ENCODE measurements around the gene STXBP1. TPM values are rescaled to one million over a fixed set of nuclear protein-coding genes. Genes with fewer than 3 reads are reported as not detected.
A peak's percentile ranks its signal among the peaks of the same experiment; 100 is the strongest.

The STXBP1 gene
- total and polyA plus RNA-seq, 2 of the 13 experiments (the other 11 are each of a cell fraction or from before 2014, with no cell fraction given), result 2.9 TPM

GRCh38 chr9:127612939-127613582 is 984 bp downstream of the STXBP1 start (continued):
- TF ChIP-seq PCBP1 (IDR thresholded peaks at IDR 0.05; ENCODE audit: borderline replicate concordance, low read depth, low read length) (0 out of 2 replicates have a peak, but pooled peaks have one; percentile 42), MYPOP (CRISPR knock-in tag; IDR thresholded peaks at IDR 0.05) (0 out of 2 replicates have a peak, but pooled peaks have one; percentile 20), ZSCAN20 (CRISPR knock-in tag; IDR thresholded peaks at IDR 0.05; ENCODE audit: borderline replicate concordance) (no peak)

GRCh38 chr9:127613583-127613954 is 1.5 kb downstream of the STXBP1 start:
- Histone ChIP-seq H3K27ac (ENCODE audit: extremely low read length, insufficient read depth, low read length) (no peak overlapping the region), H4K20me1 (ENCODE audit: insufficient read depth, low read length) (no peaks in the 10 kb centered on the region), H3K9ac (ENCODE audit: insufficient read depth, low read depth, low read length) (peak overlapping the region; percentile 52; the same call in 1 of the 2 replicates), H3K79me2 (ENCODE audit: insufficient read depth, low read length) (no peaks in the 10 kb centered on the region), H3K27me3 (ENCODE audit: control insufficient read depth in 1 of 2, insufficient read depth in 2 of 2, low read length in 2 of 2) (peaks cover 0 to 13% of the 10 kb centered on the region in 2 experiments; a peak in 3 of 5 replicates), H3K4me1 (ENCODE audit: insufficient read depth, low read length) (peaks cover 28% of the 10 kb centered on the region), H3K9me3 (ENCODE audit: low read length) (no peaks in the 10 kb centered on the region), H2AFZ (ENCODE audit: low read length) (no peak overlapping the region), H3K4me3 (replicated peaks in 1 of 3; ENCODE audit: insufficient read depth in 1 of 3, low read depth in 2 of 3, low read length in 3 of 3) (peak overlapping the region; percentile 73 to 83 (median 76); a peak in 5 of 6 replicates), H3K36me3 (replicated peaks in 1 of 2; ENCODE audit: control insufficient read depth in 1 of 2, insufficient read depth in 2 of 2, low read length in 2 of 2) (no peaks in the 10 kb centered on the region), H3K4me2 (ENCODE audit: low read depth, low read length) (peak overlapping the region; percentile 86)
- 94% methylated on average over 5 of the region's 5 CpGs for WGBS (ENCODE audit: low lambda C conversion rate)
- TSS peak; percentile 49 for BruUV-seq (replicated peaks)
- TF ChIP-seq CBX2 (IDR thresholded peaks at IDR 0.05; ENCODE audit: low read depth, low read length) (0 out of 2 replicates have a peak, but pooled peaks have one; percentile 62), CBX2 (CRISPR knock-in tag; IDR thresholded peaks at IDR 0.05; ENCODE audit: low read depth) (no peak), ZNF713 (CRISPR knock-in tag; IDR thresholded peaks at IDR 0.05) (no peak)
- in situ Hi-C loops (cut with HindIII; ENCODE audit: extremely low pct_ligation_motif_present, low pct_unique_long_range_greater_than_20kb) (no loop called here), intact Hi-C loops (cut with micrococcal nuclease; ENCODE audit: unreplicated experiment) (no loop called here)
- ATAC-seq (no peak), FAIRE-seq (no peak), DNase-seq (ENCODE audit: low spot score) (no peak)
- CTCF ChIA-PET (ENCODE audit: low intra/inter-chr PET ratio, low total read pairs), result interaction anchor here (1.1 kb wide), 1 partner anchor 23 kb away, joined by 4 read pairs; no protein-coding TSS in a partner anchor
- POLR2A ChIA-PET, result no interaction called here

Measured in HepG2 (cell line).